IPS-20b (cell line): ENCODE results near the gene RAET1G.
"Not testable (repeated sequence)": the region's sequence is repeated elsewhere in the genome, so short reads cannot be mapped to it uniquely, and the experiment has no call there.

Experiments used
- H3K27ac ChIP-seq: one replicate; pipeline ENCODE4 v1.5.1; 2013; ENCODE audit warnings: low read length
- H3K27me3 ChIP-seq: 2 replicates; pipeline ENCODE4 v1.6.1; 2013; ENCODE audit warnings: mild to moderate bottlenecking, low read length, inconsistent platforms; ENCODE audit not compliant: insufficient read depth
- H3K36me3 ChIP-seq: 2 replicates; pipeline ENCODE4 v1.6.1; 2013; ENCODE audit warnings: low read depth, mild to moderate bottlenecking, inconsistent platforms, low read length, moderate library complexity; ENCODE audit not compliant: insufficient read depth
- H3K4me1 ChIP-seq: 2 replicates; pipeline ENCODE4 v1.6.1; 2013; ENCODE audit warnings: mild to moderate bottlenecking, control low read depth, inconsistent platforms, low read length, moderate library complexity; ENCODE audit not compliant: insufficient read depth
- H3K4me3 ChIP-seq: 2 replicates; pipeline ENCODE4 v1.5.1; 2013; ENCODE audit warnings: mild to moderate bottlenecking, low read length, inconsistent platforms
- H3K9ac ChIP-seq: 2 replicates; pipeline ENCODE4 v1.6.1; 2013; ENCODE audit warnings: low read depth, mild to moderate bottlenecking, inconsistent platforms, low read length, moderate library complexity
- H3K9me3 ChIP-seq: 2 replicates; pipeline ENCODE4 v1.6.1; 2013; ENCODE audit warnings: mild to moderate bottlenecking, low read depth, low read length, inconsistent platforms; ENCODE audit not compliant: insufficient read depth

The RAET1G gene

GRCh38 chr6:149897015-149897697 is 25.8 kb downstream of the RAET1G start:
- Histone ChIP-seq H3K9me3 (no peaks in the 10 kb centered on the region), H3K4me1 (no peaks in the 10 kb centered on the region), H3K9ac (no peak overlapping the region), H3K27ac (no peak overlapping the region), H3K4me3 (no peak overlapping the region), H3K36me3 (no peaks in the 10 kb centered on the region), H3K27me3 (peaks cover 4% of the 10 kb centered on the region; the same call in 1 of the 2 replicates)

GRCh38 chr6:149896491-149896890 is 26.4 kb downstream of the RAET1G start:
- H3K4me1 ChIP-seq: no peaks in the 10 kb centered on the region
- no peak overlapping the region for H3K9ac ChIP-seq
- H3K9me3 ChIP-seq: no peaks in the 10 kb centered on the region
- no peak overlapping the region for H3K4me3 ChIP-seq
- no peaks in the 10 kb centered on the region for H3K36me3 ChIP-seq
- H3K27ac ChIP-seq: no peak overlapping the region
- peaks cover 4% of the 10 kb centered on the region; the same call in 1 of the 2 replicates for H3K27me3 ChIP-seq

GRCh38 chr6:149895833-149896271 is 27.1 kb downstream of the RAET1G start:
- H3K36me3 ChIP-seq: no peaks in the 10 kb centered on the region
- peaks cover 4% of the 10 kb centered on the region; the same call in 1 of the 2 replicates for H3K27me3 ChIP-seq
- no peak overlapping the region for H3K9ac ChIP-seq
- H3K9me3 ChIP-seq: no peaks in the 10 kb centered on the region
- no peak overlapping the region for H3K4me3 ChIP-seq
- no peaks in the 10 kb centered on the region for H3K4me1 ChIP-seq
- no peak overlapping the region for H3K27ac ChIP-seq

GRCh38 chr6:149895048-149895590 is 27.8 kb downstream of the RAET1G start:
- Histone ChIP-seq H3K36me3 (no peaks in the 10 kb centered on the region), H3K27ac (no peak overlapping the region), H3K9ac (no peak overlapping the region), H3K4me1 (no peaks in the 10 kb centered on the region), H3K27me3 (peaks cover 4% of the 10 kb centered on the region; the same call in 1 of the 2 replicates), H3K4me3 (no peak overlapping the region), H3K9me3 (no peaks in the 10 kb centered on the region)

- not testable (repeated sequence) for H3K27me3 ChIP-seq, H3K4me1 ChIP-seq, H3K9me3 ChIP-seq, H3K27ac ChIP-seq, H3K36me3 ChIP-seq, H3K4me3 ChIP-seq, H3K9ac ChIP-seq
Measured at GRCh38 chr6:149891864-149892263, 31.1 kb downstream of the RAET1G start.

- Histone ChIP-seq H3K27me3 (no peaks in the 10 kb centered on the region), H3K4me3 (no peak overlapping the region), H3K4me1 (no peaks in the 10 kb centered on the region), H3K9me3 (no peaks in the 10 kb centered on the region), H3K9ac (no peak overlapping the region), H3K36me3 (no peaks in the 10 kb centered on the region), H3K27ac (no peak overlapping the region)
Measured at GRCh38 chr6:149891259-149891658, 31.7 kb downstream of the RAET1G start.

- Histone ChIP-seq H3K27me3 (peaks cover 1% of the 10 kb centered on the region; the same call in 1 of the 2 replicates), H3K9me3 (no peaks in the 10 kb centered on the region), H3K4me1 (no peaks in the 10 kb centered on the region), H3K4me3 (no peak overlapping the region), H3K9ac (no peak overlapping the region), H3K36me3 (no peaks in the 10 kb centered on the region), H3K27ac (no peak overlapping the region)
Measured at GRCh38 chr6:149890629-149891045, 32.3 kb downstream of the RAET1G start.

GRCh38 chr6:149889326-149889725 is 33.6 kb downstream of the RAET1G start:
- H3K36me3 ChIP-seq: no peaks in the 10 kb centered on the region
- H3K9ac ChIP-seq: no peak overlapping the region
- H3K27ac ChIP-seq: no peak overlapping the region
- H3K9me3 ChIP-seq: no peaks in the 10 kb centered on the region
- no peaks in the 10 kb centered on the region for H3K4me1 ChIP-seq
- H3K27me3 ChIP-seq: peaks cover 14% of the 10 kb centered on the region
- no peak overlapping the region for H3K4me3 ChIP-seq

GRCh38 chr6:149888659-149889058 is 34.3 kb downstream of the RAET1G start:
- no peak overlapping the region for H3K4me3 ChIP-seq
- H3K36me3 ChIP-seq: no peaks in the 10 kb centered on the region
- H3K27ac ChIP-seq: no peak overlapping the region
- no peak overlapping the region for H3K9ac ChIP-seq
- no peaks in the 10 kb centered on the region for H3K4me1 ChIP-seq
- H3K27me3 ChIP-seq: peaks cover 19% of the 10 kb centered on the region
- H3K9me3 ChIP-seq: no peaks in the 10 kb centered on the region

- Histone ChIP-seq H3K27ac (no peak overlapping the region), H3K27me3 (peaks cover 22% of the 10 kb centered on the region), H3K4me1 (no peaks in the 10 kb centered on the region), H3K4me3 (no peak overlapping the region), H3K9ac (no peak overlapping the region), H3K9me3 (no peaks in the 10 kb centered on the region), H3K36me3 (no peaks in the 10 kb centered on the region)
Measured at GRCh38 chr6:149888093-149888492, 34.8 kb downstream of the RAET1G start.

GRCh38 chr6:149887343-149887742 is 35.6 kb downstream of the RAET1G start:
- Histone ChIP-seq H3K27me3 (peaks cover 22% of the 10 kb centered on the region), H3K4me1 (no peaks in the 10 kb centered on the region), H3K4me3 (no peak overlapping the region), H3K9me3 (no peaks in the 10 kb centered on the region), H3K9ac (no peak overlapping the region), H3K36me3 (no peaks in the 10 kb centered on the region), H3K27ac (no peak overlapping the region)

- no peaks in the 10 kb centered on the region for H3K36me3 ChIP-seq
- H3K27me3 ChIP-seq: peaks cover 22% of the 10 kb centered on the region
- no peak overlapping the region for H3K9ac ChIP-seq
- no peak overlapping the region for H3K27ac ChIP-seq
- no peaks in the 10 kb centered on the region for H3K4me1 ChIP-seq
- H3K9me3 ChIP-seq: no peaks in the 10 kb centered on the region
- no peak overlapping the region for H3K4me3 ChIP-seq
Measured at GRCh38 chr6:149885888-149886287, 37.0 kb downstream of the RAET1G start.
